ENCODE measurements around the gene LYPD6. TPM values are rescaled to one million over a fixed set of nuclear protein-coding genes. Genes with fewer than 3 reads are reported as not detected.

The LYPD6 gene
- total RNA-seq, 1 experiment from 2014 or later, result 13.4 TPM

GRCh38 chr2:149342509-149342908, 12.1 kb downstream of the LYPD6 start:
- in situ Hi-C loops (cut with HindIII; ENCODE audit: low sequenced_read_pairs), result no loop called here
- no peak for DNase-seq (ENCODE audit: low spot score)

- no peak for DNase-seq (ENCODE audit: low spot score)
- in situ Hi-C loops (cut with HindIII; ENCODE audit: low sequenced_read_pairs), result no loop called here
Observed at GRCh38 chr2:149344105-149344504, 13.7 kb downstream of the LYPD6 start.

GRCh38 chr2:149346272-149346671, 15.9 kb downstream of the LYPD6 start:
- no peak for DNase-seq (ENCODE audit: low spot score)
- in situ Hi-C loops (cut with HindIII; ENCODE audit: low sequenced_read_pairs), result no loop called here

- in situ Hi-C loops (cut with HindIII; ENCODE audit: low sequenced_read_pairs), result no loop called here
- no peak for DNase-seq (ENCODE audit: low spot score)
Observed at GRCh38 chr2:149348291-149348690, 17.9 kb downstream of the LYPD6 start.

GRCh38 chr2:149353421-149353820, 23.0 kb downstream of the LYPD6 start:
- in situ Hi-C loops (cut with HindIII; ENCODE audit: low sequenced_read_pairs), result no loop called here
- no peak for DNase-seq (ENCODE audit: low spot score)

GRCh38 chr2:149355716-149356422, 25.5 kb downstream of the LYPD6 start:
- DNase-seq (ENCODE audit: low spot score), result no peak
- in situ Hi-C loops (cut with HindIII; ENCODE audit: low sequenced_read_pairs), result no loop called here

- no peak for DNase-seq (ENCODE audit: low spot score)
- in situ Hi-C loops (cut with HindIII; ENCODE audit: low sequenced_read_pairs), result no loop called here
Observed at GRCh38 chr2:149357058-149357457, 26.7 kb downstream of the LYPD6 start.

- DNase-seq (ENCODE audit: low spot score), result no peak
- in situ Hi-C loops (cut with HindIII; ENCODE audit: low sequenced_read_pairs), result no loop called here
Observed at GRCh38 chr2:149360106-149360505, 29.7 kb downstream of the LYPD6 start.

- no peak for DNase-seq (ENCODE audit: low spot score)
- in situ Hi-C loops (cut with HindIII; ENCODE audit: low sequenced_read_pairs), result no loop called here
Observed at GRCh38 chr2:149363958-149364357, 33.6 kb downstream of the LYPD6 start.

GRCh38 chr2:149364839-149365238, 34.5 kb downstream of the LYPD6 start:
- in situ Hi-C loops (cut with HindIII; ENCODE audit: low sequenced_read_pairs), result no loop called here
- no peak for DNase-seq (ENCODE audit: low spot score)

- peak; percentile 10 for DNase-seq (ENCODE audit: low spot score)
Observed at GRCh38 chr2:149365931-149366583, 35.7 kb downstream of the LYPD6 start.

GRCh38 chr2:149370061-149370775, 39.8 kb downstream of the LYPD6 start:
- no peak for DNase-seq (ENCODE audit: low spot score)
- in situ Hi-C loops (cut with HindIII; ENCODE audit: low sequenced_read_pairs), result no loop called here

More at GRCh38 chr2:149365931-149366583, 35.7 kb downstream of the LYPD6 start:
- in situ Hi-C loops (cut with HindIII; ENCODE audit: low sequenced_read_pairs), result no loop called here

GRCh38 chr2:149371476-149371875, 41.1 kb downstream of the LYPD6 start:
- no peak for DNase-seq (ENCODE audit: low spot score)
- in situ Hi-C loops (cut with HindIII; ENCODE audit: low sequenced_read_pairs), result no loop called here

GRCh38 chr2:149375801-149376361, 45.5 kb downstream of the LYPD6 start:
- in situ Hi-C loops (cut with HindIII; ENCODE audit: low sequenced_read_pairs), result no loop called here
- no peak for DNase-seq (ENCODE audit: low spot score)

- no peak for DNase-seq (ENCODE audit: low spot score)
- in situ Hi-C loops (cut with HindIII; ENCODE audit: low sequenced_read_pairs), result no loop called here
Observed at GRCh38 chr2:149380205-149380604, 49.8 kb downstream of the LYPD6 start.

GRCh38 chr2:149383340-149383739, 53.0 kb downstream of the LYPD6 start:
- in situ Hi-C loops (cut with HindIII; ENCODE audit: low sequenced_read_pairs), result no loop called here
- DNase-seq (ENCODE audit: low spot score), result no peak

- DNase-seq (ENCODE audit: low spot score), result no peak
- in situ Hi-C loops (cut with HindIII; ENCODE audit: low sequenced_read_pairs), result no loop called here
Observed at GRCh38 chr2:149385350-149385749, 55.0 kb downstream of the LYPD6 start.

GRCh38 chr2:149387411-149387810, 57.0 kb downstream of the LYPD6 start:
- in situ Hi-C loops (cut with HindIII; ENCODE audit: low sequenced_read_pairs), result no loop called here
- no peak for DNase-seq (ENCODE audit: low spot score)

- in situ Hi-C loops (cut with HindIII; ENCODE audit: low sequenced_read_pairs), result no loop called here
- no peak for DNase-seq (ENCODE audit: low spot score)
Observed at GRCh38 chr2:149388120-149388816, 57.9 kb downstream of the LYPD6 start.

Measured in G401 (cell line).